NCI-H2081 treated with DMSO at 0.1 percent for 48 hours (cell line): ENCODE data around the gene ABLIM3.
"Not testable (repeated sequence)": the region's sequence is repeated elsewhere in the genome, so short reads cannot be mapped to it uniquely, and the experiment has no call there.

ENCODE experiments used
- DNase-seq: peaks from one replicate; lab custom pipeline; 2025; lab: John Stamatoyannopoulos, UW

ABLIM3 gene

DNA sequence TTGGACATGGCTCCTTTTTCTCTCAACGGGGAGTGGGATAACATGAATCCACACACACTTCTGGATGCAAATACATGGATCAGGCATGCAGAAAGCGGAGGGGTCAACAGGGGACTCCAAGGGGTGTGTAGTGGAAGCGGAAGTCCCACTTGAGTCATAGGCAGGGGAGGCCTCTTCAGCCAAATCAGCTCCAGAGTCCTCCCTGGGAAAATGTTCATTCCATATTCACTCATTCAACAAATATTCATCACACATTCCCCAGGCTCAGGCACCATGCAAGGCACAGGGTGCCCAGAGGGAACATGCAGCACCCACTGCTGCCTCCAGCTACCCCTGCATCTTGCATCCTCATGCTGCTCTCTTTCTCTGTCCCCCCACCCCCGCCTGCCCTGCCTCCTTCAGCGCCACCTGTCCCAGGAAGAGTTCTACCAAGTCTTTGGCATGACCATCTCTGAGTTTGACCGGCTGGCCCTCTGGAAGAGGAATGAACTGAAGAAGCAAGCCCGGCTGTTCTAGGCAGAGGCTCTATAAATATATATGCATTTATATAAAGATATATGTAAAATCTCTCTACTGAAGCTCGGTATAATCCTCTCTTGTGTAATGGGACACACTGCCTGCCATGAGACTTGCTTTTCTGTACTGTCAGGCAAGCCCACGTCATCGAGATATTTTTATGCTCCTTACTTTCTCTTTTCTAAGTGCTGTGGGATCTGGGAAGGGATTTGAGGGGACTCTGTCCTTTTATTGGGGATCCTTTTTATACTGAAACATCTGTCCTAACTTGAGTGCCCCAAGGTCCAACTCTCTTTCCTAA, 116.8 kb downstream of the ABLIM3 start:
- DNase-seq, result no peak

DNA sequence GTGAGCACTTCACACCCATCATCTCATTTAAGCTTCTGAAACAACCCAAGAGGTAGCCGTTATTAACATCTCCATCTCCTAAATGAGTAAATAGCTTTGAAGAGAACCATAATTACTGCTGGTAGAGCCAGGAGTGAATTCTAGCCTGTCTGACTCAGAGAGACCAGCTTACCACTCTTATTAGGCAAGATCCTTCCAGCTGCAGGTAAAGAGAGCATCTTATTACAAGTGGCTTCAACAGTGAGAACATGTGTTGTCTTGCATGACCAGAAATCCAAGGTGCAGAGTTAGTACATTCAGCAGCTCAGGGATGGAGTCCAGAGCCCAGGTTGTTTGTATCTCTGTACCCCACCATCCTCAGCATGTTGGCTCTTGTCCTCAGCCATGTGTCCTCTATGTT, 119.5 kb downstream of the ABLIM3 start:
- DNase-seq, result no peak

DNA sequence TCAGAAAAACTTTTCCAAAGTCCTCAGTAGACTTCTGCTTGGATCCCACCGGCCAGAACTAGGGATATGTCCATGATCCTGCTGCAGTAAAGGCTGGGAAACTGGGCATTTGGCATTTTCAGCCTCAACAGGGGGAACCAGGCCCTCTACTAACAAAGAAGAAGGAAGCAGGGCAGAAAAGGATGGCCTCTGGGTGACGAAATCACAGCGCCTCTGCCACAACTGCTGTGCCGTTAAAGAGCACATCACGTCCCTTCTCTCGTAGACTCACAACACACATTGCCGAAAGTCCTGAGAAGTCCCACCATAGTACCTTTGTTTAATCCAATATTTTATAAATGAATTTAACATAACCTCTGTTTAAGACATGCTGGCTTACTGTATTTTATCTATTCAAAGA, 120.0 kb downstream of the ABLIM3 start:
- DNase-seq, result no peak

DNA sequence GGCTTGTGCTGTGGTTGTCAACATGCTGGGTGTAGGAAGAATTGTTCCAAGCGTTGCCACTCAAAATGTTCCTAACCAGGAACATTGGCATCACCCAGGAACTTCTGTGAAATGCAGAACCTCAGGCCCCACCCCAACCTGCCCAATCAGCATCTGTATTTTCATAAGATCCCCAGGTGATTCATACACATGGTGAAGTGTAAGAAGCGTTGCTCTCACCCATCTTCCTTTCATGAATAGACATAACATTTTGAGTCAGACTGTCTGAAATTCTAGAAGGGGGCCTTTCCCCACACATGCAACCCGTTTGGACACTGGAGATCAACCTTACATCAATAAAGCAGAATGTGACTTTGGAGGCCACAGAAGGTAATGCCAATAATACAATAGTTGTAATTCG, 121.0 kb downstream of the ABLIM3 start:
- no peak for DNase-seq

DNA sequence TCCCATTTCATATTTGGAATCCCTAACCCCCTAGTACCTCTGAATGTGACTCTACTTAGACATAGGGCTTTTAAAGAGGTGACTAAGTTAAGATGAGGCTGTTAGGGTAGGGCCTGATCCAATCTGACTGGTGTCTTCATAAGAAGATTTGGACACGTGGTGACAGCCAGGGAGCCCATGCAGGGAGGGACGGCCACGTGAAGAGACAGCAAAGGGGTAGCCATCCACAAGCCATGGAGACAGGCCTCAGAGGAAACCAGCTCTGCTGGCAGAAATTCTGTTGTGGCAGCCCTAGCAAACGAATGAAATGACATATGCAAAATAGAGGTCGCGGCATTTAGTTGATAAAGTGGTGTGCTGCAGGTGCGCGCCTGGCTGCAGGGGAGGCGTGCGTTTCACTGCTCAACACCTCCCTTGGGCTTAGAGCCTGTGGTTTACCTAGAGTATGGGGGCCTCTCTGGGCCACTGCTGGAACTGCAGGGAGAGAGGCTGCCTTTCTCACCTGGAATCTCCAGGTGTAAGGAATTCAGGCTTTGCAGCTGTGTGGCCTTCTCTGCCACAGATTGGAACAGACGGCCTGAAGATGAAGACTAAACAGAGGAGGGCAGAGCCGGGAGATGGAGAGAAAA, 123.3 kb downstream of the ABLIM3 start:
- DNase-seq, result no peak

DNA sequence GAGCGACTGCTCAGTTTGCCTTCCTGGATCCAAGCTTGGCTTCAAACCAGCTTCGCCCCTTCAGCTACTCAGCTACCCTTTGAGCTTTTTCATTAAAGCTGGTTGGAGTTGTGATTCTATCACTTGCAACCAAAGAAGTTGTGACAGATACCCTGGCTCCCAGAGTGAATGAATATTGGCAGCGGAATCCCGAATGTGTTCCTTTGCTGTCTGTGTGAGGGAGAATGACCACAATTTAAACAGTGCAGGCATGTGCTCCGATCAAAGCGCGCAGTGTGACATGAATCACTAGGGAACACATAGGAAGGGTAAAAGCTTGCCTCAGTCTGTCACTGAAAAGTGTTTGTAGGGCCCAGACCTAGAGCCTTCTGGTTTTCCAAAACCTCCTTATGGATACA, 123.8 kb downstream of the ABLIM3 start:
- no peak for DNase-seq

DNA sequence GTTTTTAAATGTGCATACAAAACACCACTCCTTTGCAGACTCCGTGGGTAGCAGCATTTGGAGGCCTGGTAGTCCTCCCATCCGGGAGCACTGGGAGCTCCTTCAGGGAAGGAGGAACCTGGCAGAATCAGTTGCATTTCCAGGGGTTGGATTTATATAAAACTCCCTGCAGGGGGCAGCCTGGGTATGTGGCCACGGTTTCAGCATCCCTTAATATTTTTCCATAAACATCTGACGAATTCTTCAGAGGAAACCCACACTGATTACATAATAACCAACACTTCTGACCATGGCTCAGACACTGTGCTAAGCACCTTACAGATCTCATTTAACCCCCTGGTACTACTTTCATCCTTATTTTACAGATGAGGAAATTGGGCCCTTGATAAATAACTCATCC, 124.3 kb downstream of the ABLIM3 start:
- no peak for DNase-seq

DNA sequence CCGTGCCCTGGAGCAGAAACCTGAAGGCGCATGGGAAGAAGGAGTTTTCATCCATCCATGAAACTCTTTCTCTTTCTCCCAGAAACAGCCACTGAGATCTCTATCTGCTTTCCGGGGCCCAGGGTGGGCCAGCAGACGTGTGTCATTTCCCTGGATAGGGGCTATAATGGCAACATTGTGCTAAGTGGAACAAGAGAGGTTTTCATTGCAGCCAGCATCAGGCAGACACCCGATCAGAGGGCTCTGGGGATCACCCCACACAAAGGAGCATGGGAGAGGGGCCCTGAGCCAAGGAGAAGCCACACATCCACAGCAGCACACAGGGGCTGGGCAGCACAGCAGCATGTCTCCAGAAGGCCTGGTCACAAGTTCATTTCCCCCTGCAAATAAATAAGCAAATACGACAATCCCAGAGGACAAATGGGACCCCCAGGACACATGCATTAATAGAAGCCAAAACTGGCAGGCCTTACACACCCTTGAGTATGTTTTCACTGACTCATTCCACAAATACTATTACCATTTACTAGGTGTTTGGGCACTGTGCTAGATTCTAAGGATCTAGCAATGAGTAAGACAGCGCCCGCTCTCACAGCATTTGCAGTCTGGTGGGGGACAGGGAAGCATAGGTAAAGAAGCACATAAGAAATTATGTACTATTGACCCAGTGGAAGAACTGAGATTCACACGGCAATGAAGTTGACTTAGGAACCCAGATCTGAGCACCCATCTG, 126.1 kb downstream of the ABLIM3 start:
- no peak for DNase-seq

DNA sequence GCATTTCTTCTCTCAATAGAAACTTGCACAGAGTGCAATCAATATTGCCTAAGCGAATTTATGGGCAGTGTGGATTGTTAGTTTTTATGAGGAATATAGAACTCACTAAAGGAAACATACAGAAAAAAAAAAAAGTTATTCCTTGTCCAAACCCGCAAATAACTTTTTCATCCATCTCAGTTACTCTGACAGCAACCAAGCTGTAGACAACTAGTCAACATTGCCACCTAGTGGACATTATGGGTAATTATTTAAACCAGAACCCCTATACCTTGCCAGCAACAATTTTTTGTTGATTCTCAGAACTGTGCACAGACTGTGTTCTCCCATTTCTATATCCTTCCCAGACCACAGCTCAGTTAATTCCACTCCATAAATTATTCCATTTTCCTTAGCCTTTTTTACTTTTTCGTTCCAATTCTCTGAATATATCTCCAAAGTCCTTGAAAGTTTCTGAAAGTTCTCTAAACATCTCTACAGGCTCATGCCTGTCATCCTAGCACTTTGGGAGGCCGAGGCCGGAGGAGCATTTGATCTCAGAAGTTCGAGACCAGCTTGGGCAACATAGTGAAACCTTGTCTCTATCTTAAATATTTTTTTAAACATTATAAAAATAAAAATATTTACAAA, 127.8 kb downstream of the ABLIM3 start:
- DNase-seq, result no peak

DNA sequence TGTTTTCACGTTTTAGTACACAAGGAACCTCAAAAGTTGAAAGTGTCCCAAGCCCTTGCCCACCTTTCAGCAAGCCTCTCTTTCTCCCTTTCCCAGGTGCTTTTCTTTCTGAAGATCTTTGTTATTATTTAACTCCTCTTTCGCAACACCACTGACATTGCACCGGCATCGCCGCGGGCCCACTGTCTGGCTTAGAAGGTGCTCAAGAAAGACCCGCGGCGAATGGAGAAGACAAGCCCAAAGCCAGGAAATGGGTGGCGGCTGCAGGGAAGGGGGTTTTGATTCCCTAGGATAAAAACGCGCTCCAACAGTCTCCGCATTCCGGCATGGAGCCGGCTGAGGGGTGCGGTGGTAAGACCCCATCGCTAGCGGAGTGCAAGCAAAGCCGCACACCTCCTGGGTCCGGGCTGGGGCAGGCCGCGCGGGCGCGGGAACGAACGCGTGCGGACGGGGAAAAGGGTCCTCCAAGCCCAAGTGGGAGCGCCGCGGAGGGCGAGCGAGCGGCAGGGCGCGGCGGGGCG, 130.0 kb downstream of the ABLIM3 start:
- DNase-seq, result no peak

DNA sequence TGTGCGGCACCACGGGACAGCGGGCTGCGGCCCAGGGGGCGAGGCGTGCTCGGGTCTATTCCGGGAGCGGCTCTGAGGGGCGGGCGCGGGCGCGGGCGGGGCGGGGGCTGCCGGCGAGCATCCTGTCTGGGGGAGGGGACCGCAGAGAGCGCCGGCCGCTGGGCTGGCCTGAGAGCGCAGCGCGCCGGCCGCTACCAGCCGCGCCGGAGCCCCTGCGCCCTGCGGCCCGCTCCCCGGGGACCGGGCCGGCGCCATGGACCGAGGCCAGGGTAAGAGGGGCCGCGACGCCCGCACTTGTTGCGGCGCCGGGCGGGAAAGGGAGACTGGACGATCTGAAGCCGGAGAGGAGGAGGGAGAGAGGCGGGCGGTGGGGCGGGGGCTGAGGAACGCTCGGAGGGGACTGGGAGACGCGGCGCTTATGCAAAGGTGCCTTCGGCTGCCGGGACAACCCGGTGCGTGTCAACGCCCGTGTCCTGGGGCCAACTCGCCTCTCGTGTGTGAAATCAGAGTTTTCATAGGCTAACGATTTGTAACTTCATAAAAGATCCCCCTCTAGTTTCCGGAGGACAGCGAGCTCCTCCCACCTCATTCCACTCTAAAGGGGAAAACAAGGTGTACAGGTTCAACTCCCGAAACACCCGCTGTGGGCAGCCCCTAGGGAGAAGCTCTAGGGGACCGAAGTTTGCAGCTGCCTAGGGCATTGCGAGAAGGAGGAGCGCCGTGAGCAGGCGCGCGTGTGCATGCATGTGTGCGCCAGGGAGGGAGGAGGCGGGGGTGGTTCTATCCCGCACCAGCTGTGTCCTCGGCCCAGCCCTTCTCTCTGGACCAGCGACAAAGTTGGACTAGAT, 130.6 kb downstream of the ABLIM3 start, which contains the start of gene AFAP1L1:
Gene AFAP1L1, plus strand, starts transcription at position 144 of the 848 bp plus-strand sequence. Its CDS starts 110 bp downstream, at position 254.
- DNase-seq, result no peak

DNA sequence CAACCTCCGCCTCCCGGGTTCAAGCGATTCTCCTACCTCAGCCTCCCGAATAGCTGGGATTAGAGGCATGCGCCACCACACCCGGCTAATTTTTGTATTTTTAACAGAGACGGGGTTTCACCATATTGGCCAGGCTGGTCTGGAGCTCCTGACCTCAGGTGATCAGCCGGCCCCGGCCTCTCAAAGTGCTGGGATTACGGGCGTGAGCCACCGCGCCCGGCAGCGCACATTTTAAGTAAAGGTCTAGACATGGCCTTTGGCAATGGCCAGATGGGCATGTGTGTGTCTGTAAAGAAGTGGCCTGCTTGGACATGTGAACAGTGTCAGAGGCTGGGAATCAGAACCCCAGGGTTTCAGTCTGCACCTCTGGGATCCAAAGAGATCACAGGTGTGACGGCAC, 131.5 kb downstream of the ABLIM3 start:
- DNase-seq, result not testable (repeated sequence)

DNA sequence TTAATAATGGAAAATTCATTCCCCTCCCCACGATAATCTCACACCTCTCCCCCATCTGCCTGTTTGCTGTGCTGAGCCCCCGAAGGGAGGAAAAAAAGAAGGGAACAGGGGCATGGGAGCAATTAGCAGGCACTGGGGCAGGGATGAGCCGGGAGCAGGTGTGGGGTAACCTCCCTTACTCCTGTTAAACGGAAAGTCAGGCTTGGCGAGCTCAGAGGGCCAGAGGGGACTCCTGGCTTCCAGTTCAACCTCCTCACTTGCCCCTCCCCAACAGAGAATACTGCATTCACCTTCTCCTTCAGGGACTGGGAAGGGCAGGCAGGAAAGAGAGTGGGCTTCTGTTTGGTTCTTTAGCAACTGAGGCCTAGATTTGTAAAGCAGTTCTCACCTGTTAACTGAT, 131.9 kb downstream of the ABLIM3 start:
- no peak for DNase-seq

DNA sequence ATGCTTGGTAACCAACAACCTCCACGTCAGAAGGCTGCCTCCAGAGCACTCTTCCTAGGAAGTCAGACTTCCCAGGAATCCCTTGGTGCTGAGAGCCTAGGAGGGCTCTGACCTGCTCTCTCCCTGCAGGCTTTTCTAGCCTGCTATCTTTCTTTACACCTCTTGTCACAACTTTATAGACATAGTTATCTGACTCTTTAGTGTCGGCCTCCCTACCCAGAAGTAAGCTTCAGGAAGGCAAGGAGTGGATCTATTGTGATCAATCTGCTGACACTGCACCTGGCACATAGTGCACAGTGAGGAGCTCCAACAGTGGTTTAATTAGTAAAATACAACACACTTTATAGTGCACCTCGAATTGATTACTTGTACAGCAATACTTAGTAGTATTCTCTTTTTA, 132.7 kb downstream of the ABLIM3 start:
- DNase-seq, result no peak

DNA sequence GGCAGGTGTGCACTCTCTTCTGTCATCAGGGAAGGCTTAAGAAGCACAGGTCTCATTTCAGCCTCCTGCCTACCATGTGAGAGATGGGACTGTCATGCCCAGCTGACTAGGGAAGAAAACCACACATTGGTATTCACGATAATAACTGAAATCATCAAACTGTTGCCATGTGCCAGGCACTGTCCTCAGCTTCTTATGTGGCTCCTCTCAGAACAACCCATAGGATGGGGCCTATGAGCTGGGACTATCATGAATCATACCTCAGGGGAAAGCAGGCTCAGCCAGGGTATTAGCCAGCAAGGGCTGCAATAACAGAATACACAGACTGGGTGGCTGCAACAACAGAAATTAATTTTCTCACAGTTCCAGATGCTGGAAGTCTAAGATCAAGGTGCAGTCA, 133.6 kb downstream of the ABLIM3 start:
- no peak for DNase-seq

DNA sequence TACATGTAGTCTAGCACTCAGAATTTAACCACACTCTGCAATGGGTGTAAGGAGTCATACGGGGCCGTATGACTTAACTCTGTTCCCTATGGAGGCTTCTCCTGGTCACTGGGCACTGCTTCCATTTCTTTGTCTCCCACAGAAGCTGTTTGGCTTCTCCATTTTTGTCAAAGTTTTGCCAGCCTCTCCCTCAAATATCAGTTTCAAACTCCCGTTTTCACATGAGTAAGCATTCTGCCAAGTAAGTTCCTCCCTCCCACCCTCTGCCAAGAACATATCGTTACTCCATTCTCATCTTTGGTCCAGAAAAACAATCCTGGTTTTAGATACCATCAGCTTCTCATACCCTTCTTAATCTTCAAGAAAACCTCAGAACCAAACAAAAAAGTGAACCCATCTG, 136.5 kb downstream of the ABLIM3 start:
- DNase-seq, result no peak

DNA sequence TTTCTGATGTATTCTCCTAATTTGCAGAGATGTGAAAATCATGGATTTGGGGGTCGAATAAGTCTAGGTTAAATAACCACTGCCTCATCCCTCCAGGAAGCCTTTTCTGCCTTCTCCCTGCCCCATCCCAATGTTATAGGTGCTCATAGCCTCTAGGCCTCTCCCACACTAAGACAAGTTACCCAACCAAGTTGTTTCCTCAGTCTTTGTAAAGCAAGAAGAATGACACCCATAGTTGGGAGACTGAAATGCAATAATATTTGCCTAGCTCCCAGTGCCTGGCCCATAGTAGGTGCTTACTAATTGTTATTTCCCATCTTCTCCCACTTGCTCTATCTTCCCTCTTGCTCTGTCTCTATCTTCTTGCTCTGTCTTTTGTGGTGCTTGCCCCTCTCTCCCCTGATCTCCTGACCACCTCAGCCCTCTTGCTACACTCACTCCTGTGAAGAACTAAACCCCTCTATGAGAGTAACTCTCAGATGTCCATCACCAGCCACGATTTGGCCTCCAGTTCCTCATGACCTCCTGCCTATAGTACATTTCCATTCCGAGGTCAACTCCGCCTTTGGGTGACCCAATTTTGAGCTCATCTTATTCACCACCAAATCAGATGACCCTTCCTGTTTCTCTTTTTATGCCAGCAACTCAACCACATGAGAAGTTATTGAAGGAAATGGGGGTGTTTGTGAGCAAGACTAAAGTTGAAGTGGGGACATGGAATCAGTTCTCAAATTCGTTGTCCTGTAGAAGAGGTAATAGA, 137.3 kb downstream of the ABLIM3 start:
- no peak for DNase-seq

DNA sequence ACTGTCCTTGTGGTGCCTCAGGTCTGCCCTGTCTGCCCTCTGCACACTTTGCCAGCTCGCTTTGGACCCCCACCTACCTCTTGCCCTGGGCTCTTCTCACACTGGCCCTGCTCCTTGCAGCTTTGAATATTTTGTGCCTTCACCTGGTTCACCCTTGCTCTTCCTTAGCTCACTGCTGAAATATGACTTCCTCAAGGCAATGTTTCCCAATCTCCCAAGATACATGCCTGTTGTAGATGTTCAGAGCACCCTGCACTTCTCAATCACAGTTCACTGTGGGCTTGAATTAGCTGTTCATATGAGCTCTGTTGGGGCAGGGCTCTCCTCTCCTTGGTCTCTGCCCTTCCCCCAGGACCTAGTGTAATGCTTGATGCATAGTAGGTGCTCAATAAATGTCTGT, 138.4 kb downstream of the ABLIM3 start:
- DNase-seq, result no peak

DNA sequence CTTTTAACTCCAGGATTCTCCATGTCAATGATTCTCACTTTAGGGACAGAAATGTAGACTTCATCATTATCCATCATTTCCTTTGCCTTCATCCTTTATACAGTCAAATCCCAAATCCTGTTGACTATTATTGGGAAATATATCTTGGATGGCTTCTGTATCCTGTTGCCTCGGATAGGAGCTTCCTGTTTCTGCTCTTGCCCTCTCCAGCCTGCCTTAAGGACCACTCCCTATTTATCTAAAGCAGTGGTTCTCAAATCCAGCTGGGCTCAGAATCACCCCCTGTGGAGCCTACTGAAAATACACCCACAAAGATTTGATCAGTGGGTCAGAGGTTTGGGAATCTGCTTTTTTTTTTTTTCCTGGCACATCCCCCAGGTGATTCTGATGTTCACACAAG, 138.8 kb downstream of the ABLIM3 start:
- DNase-seq, result no peak

DNA sequence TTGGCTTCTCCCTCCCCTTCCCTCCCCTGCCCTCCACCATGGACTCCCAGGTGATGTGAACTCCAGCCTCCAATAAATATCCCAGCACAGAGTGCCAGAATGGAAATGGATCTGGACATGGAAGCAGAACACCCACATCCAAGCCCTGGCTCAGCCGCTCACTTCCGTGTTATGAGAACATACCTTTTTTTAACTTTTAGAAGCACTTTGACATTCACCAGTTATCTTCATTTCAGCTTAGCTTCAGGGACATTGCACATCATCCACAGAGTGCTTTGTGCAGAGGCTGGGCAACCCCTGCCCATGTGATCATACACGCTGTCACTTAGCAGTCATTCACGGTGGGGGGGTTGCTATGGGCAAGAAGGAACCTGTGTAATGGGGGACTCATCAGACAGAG, 139.5 kb downstream of the ABLIM3 start:
- no peak for DNase-seq
